Measurements from ENCODE around the gene TIGIT.
A peak's percentile ranks its signal among the peaks of the same experiment; 100 is the strongest.
"Not testable (repeated sequence)": the region's sequence is repeated elsewhere in the genome, so short reads cannot be mapped to it uniquely, and the experiment has no call there.

TIGIT gene

GRCh38 chr3:114293838-114294535, at the start of gene TIGIT:
Gene TIGIT, plus strand, starts transcription at chr3:114294028. Its CDS starts 34 bp downstream, at chr3:114294062.
- Mint-ChIP-seq H3K4me1 (ENCODE audit: low read depth) (peaks cover 64% of the 10 kb centered on the region), H3K4me3 (peak within 1 kb of the TSS; percentile 78), H3K27ac (peak within 1 kb of the TSS; percentile 96), H3K36me3 (ENCODE audit: low read depth) (peaks cover 11% of the 10 kb centered on the region), H3K9me3 (no peaks in the 10 kb centered on the region), H3K27me3 (no peaks in the 10 kb centered on the region)
- no peak for DNase-seq

- H3K9me3 Mint-ChIP-seq: peaks cover 10% of the 10 kb centered on the region
- H3K4me1 Mint-ChIP-seq (ENCODE audit: low read depth): peaks cover 14% of the 10 kb centered on the region
- H3K27ac Mint-ChIP-seq: no peak overlapping the region
- no peaks in the 10 kb centered on the region for H3K36me3 Mint-ChIP-seq (ENCODE audit: low read depth)
- no peak for DNase-seq
- no peak overlapping the region for H3K4me3 Mint-ChIP-seq
- no peaks in the 10 kb centered on the region for H3K27me3 Mint-ChIP-seq
Observed at GRCh38 chr3:114252954-114253353, 40.9 kb upstream of the TIGIT start.

- Mint-ChIP-seq H3K9me3 (peaks cover 14% of the 10 kb centered on the region), H3K4me1 (ENCODE audit: low read depth) (peaks cover 14% of the 10 kb centered on the region), H3K27ac (peak overlapping the region; percentile 29), H3K27me3 (no peaks in the 10 kb centered on the region), H3K36me3 (ENCODE audit: low read depth) (no peaks in the 10 kb centered on the region), H3K4me3 (no peak overlapping the region)
- no peak for DNase-seq
Observed at GRCh38 chr3:114253505-114253904, 40.3 kb upstream of the TIGIT start.

- peaks cover 2% of the 10 kb centered on the region for H3K36me3 Mint-ChIP-seq (ENCODE audit: low read depth)
- no peak overlapping the region for H3K4me3 Mint-ChIP-seq
- peaks cover 20% of the 10 kb centered on the region for H3K9me3 Mint-ChIP-seq
- no peak overlapping the region for H3K27ac Mint-ChIP-seq
- H3K4me1 Mint-ChIP-seq (ENCODE audit: low read depth): peaks cover 1% of the 10 kb centered on the region
- no peak for DNase-seq
- no peaks in the 10 kb centered on the region for H3K27me3 Mint-ChIP-seq
Observed at GRCh38 chr3:114259566-114259965, 34.3 kb upstream of the TIGIT start.

- peaks cover 2% of the 10 kb centered on the region for H3K36me3 Mint-ChIP-seq (ENCODE audit: low read depth)
- no peak for DNase-seq
- peaks cover 1% of the 10 kb centered on the region for H3K4me1 Mint-ChIP-seq (ENCODE audit: low read depth)
Observed at GRCh38 chr3:114260152-114260551, 33.7 kb upstream of the TIGIT start.

GRCh38 chr3:114270019-114270418, 23.8 kb upstream of the TIGIT start:
- no peak for DNase-seq
- Mint-ChIP-seq H3K27ac (no peak overlapping the region), H3K4me3 (no peak overlapping the region), H3K36me3 (ENCODE audit: low read depth) (no peaks in the 10 kb centered on the region), H3K4me1 (ENCODE audit: low read depth) (peaks cover 2% of the 10 kb centered on the region), H3K27me3 (no peaks in the 10 kb centered on the region), H3K9me3 (peaks cover 21% of the 10 kb centered on the region)

More at GRCh38 chr3:114260152-114260551, 33.7 kb upstream of the TIGIT start:
- no peaks in the 10 kb centered on the region for H3K27me3 Mint-ChIP-seq
- H3K9me3 Mint-ChIP-seq: peaks cover 20% of the 10 kb centered on the region
- no peak overlapping the region for H3K27ac Mint-ChIP-seq
- H3K4me3 Mint-ChIP-seq: no peak overlapping the region

GRCh38 chr3:114272271-114272670, 21.6 kb upstream of the TIGIT start:
- Mint-ChIP-seq H3K27me3 (no peaks in the 10 kb centered on the region), H3K9me3 (peaks cover 20% of the 10 kb centered on the region), H3K36me3 (ENCODE audit: low read depth) (no peaks in the 10 kb centered on the region), H3K27ac (no peak overlapping the region), H3K4me3 (no peak overlapping the region), H3K4me1 (ENCODE audit: low read depth) (peaks cover 6% of the 10 kb centered on the region)
- no peak for DNase-seq

GRCh38 chr3:114274929-114275328, 18.9 kb upstream of the TIGIT start:
- Mint-ChIP-seq H3K36me3 (ENCODE audit: low read depth) (no peaks in the 10 kb centered on the region), H3K9me3 (peaks cover 6% of the 10 kb centered on the region), H3K4me1 (ENCODE audit: low read depth) (peaks cover 6% of the 10 kb centered on the region), H3K27me3 (no peaks in the 10 kb centered on the region), H3K27ac (no peak overlapping the region), H3K4me3 (no peak overlapping the region)
- DNase-seq: no peak

GRCh38 chr3:114276856-114277255, 17.0 kb upstream of the TIGIT start:
- not testable (repeated sequence) for H3K4me1 Mint-ChIP-seq (ENCODE audit: low read depth); H3K27ac Mint-ChIP-seq; H3K9me3 Mint-ChIP-seq; H3K27me3 Mint-ChIP-seq; H3K36me3 Mint-ChIP-seq (ENCODE audit: low read depth); H3K4me3 Mint-ChIP-seq; DNase-seq

- Mint-ChIP-seq H3K4me1 (ENCODE audit: low read depth) (peaks cover 29% of the 10 kb centered on the region), H3K27ac (no peak overlapping the region), H3K36me3 (ENCODE audit: low read depth) (no peaks in the 10 kb centered on the region), H3K9me3 (no peaks in the 10 kb centered on the region), H3K27me3 (no peaks in the 10 kb centered on the region), H3K4me3 (no peak overlapping the region)
- DNase-seq: no peak
Observed at GRCh38 chr3:114284644-114285043, 9.2 kb upstream of the TIGIT start.

GRCh38 chr3:114285648-114286230, 8.1 kb upstream of the TIGIT start:
- H3K36me3 Mint-ChIP-seq (ENCODE audit: low read depth): no peaks in the 10 kb centered on the region
- no peak for DNase-seq
- peak overlapping the region; percentile 91 for H3K27ac Mint-ChIP-seq
- peak overlapping the region; percentile 52 for H3K4me3 Mint-ChIP-seq
- no peaks in the 10 kb centered on the region for H3K9me3 Mint-ChIP-seq
- no peaks in the 10 kb centered on the region for H3K27me3 Mint-ChIP-seq
- peaks cover 38% of the 10 kb centered on the region for H3K4me1 Mint-ChIP-seq (ENCODE audit: low read depth)

GRCh38 chr3:114286266-114286665, 7.6 kb upstream of the TIGIT start:
- no peak for DNase-seq
- Mint-ChIP-seq H3K27ac (peak overlapping the region; percentile 91), H3K4me1 (ENCODE audit: low read depth) (peaks cover 43% of the 10 kb centered on the region), H3K9me3 (no peaks in the 10 kb centered on the region), H3K4me3 (peak overlapping the region; percentile 52), H3K27me3 (no peaks in the 10 kb centered on the region), H3K36me3 (ENCODE audit: low read depth) (no peaks in the 10 kb centered on the region)

GRCh38 chr3:114290911-114291901, 2.6 kb upstream of the TIGIT start:
- Mint-ChIP-seq H3K36me3 (ENCODE audit: low read depth) (peaks cover 8% of the 10 kb centered on the region), H3K27me3 (no peaks in the 10 kb centered on the region), H3K27ac (peak overlapping the region; percentile 96), H3K4me3 (peak overlapping the region; percentile 74), H3K4me1 (ENCODE audit: low read depth) (peaks cover 62% of the 10 kb centered on the region), H3K9me3 (no peaks in the 10 kb centered on the region)
- peak; percentile 96 for DNase-seq

GRCh38 chr3:114294940-114295480, 1.2 kb downstream of the TIGIT start:
- Mint-ChIP-seq H3K36me3 (ENCODE audit: low read depth) (peaks cover 15% of the 10 kb centered on the region), H3K4me1 (ENCODE audit: low read depth) (peaks cover 72% of the 10 kb centered on the region), H3K4me3 (peak overlapping the region; percentile 78), H3K27ac (peak overlapping the region; percentile 88), H3K27me3 (no peaks in the 10 kb centered on the region), H3K9me3 (no peaks in the 10 kb centered on the region)
- no peak for DNase-seq

All from activated T-cell treated with anti-CD3 and anti-CD28 coated beads, Interleukin-2, amount 50 U/mL, for 24 hours (primary cell).